Activated B cell treated with CpG ODN at 0.5 μM for 24 hours (primary cell): ENCODE data around the gene EEF1E1. TPM values are rescaled to one million over a fixed set of nuclear protein-coding genes. Genes with fewer than 3 reads are reported as not detected.
"Not testable (repeated sequence)": the region's sequence is repeated elsewhere in the genome, so short reads cannot be mapped to it uniquely, and the experiment has no call there.

Experiments used
- ATAC-seq: fragments of 200-7000 bp; cut with Tn5 transposase; one replicate; pipeline ENCODE4 v1.10.0; 2021; ENCODE audit warnings: low read depth, mild to moderate bottlenecking, moderate library complexity
- CTCF ChIA-PET: fragments of 350-600 bp; sonication (Branson Sonifier 250); formaldehyde crosslinking; loops from one replicate; lab custom pipeline; 2021; ENCODE audit warnings: antibody characterized with exemption; lab: Charles Lee
- POLR2A ChIA-PET: fragments of 350-600 bp; sonication (Branson Sonifier 250); formaldehyde crosslinking; loops from one replicate; lab custom pipeline; 2021; ENCODE audit warnings: antibody characterized with exemption; lab: Charles Lee
- DNase-seq: peaks from one replicate; pipeline ENCODE4 v3.0.0; 2022
- H3K27ac Mint-ChIP-seq: one replicate; pipeline ENCODE4 v1.8.0; 2020; ENCODE audit warnings: mixed read lengths
- H3K27me3 Mint-ChIP-seq: one replicate; pipeline ENCODE4 v1.8.0; 2021; ENCODE audit warnings: mixed read lengths
- H3K36me3 Mint-ChIP-seq: one replicate; pipeline ENCODE4 v1.8.0; 2021; ENCODE audit warnings: low read depth, mixed read lengths
- H3K4me1 Mint-ChIP-seq: one replicate; pipeline ENCODE4 v1.8.0; 2021; ENCODE audit warnings: mixed read lengths
- H3K4me3 Mint-ChIP-seq: one replicate; pipeline ENCODE4 v1.8.0; 2020; ENCODE audit warnings: mild to moderate bottlenecking, mixed read lengths
- H3K9me3 Mint-ChIP-seq: one replicate; pipeline ENCODE4 v1.8.0; 2020; ENCODE audit warnings: mixed read lengths
- CTCF ChIP-seq: fragments of 200-600 bp; IDR thresholded peaks from one replicate; pipeline ENCODE4 v1.8.0; 2022; ENCODE audit warnings: antibody characterized with exemption, mild to moderate bottlenecking
- intact Hi-C: fragments of 100-400 bp; cut with micrococcal nuclease; formaldehyde crosslinking; loops from one replicate; pipeline ENCODE4 v1.15.1; 2024
- total RNA-seq: library from RNA; stranded (reverse); gene quantifications from 2 replicates; pipeline ENCODE4 v1.2.3, GENCODE V29; 2022

EEF1E1 gene
- total RNA-seq, 1 donor from 2014 or later: 32.5 TPM

- Mint-ChIP-seq H3K4me1 (peaks cover 2% of the 10 kb centered on the region), H3K4me3 (no peak overlapping the region), H3K36me3 (peaks cover 66% of the 10 kb centered on the region), H3K27me3 (no peaks in the 10 kb centered on the region), H3K27ac (no peak overlapping the region), H3K9me3 (peaks cover 10% of the 10 kb centered on the region)
- ChIA-PET POLR2A (no interaction called here), CTCF (no interaction called here)
- ATAC-seq (no peak), DNase-seq (no peak)
- intact Hi-C loops: no loop called here
- no peak for TF ChIP-seq CTCF
These were observed 59.1 kb downstream of the EEF1E1 start for GRCh38 chr6:8043221-8043620.

- H3K4me3 Mint-ChIP-seq: no peak overlapping the region
- no peak for ATAC-seq
- peaks cover 65% of the 10 kb centered on the region for H3K36me3 Mint-ChIP-seq
- TF ChIP-seq CTCF: no peak
- H3K27me3 Mint-ChIP-seq: no peaks in the 10 kb centered on the region
- ChIA-PET POLR2A (interaction anchor here (0.6 kb wide), 1 partner anchor 60 kb away, joined by 5 read pairs; no protein-coding TSS in a partner anchor), CTCF (no interaction called here)
- intact Hi-C loops: no loop called here
- no peak for DNase-seq
- no peak overlapping the region for H3K27ac Mint-ChIP-seq
- H3K4me1 Mint-ChIP-seq: peaks cover 12% of the 10 kb centered on the region
- H3K9me3 Mint-ChIP-seq: peaks cover 10% of the 10 kb centered on the region
These were observed 60.3 kb downstream of the EEF1E1 start for GRCh38 chr6:8041913-8042583.

GRCh38 chr6:8034107-8034506 lies 68.2 kb downstream of the EEF1E1 start:
- ATAC-seq, DNase-seq, H3K27ac Mint-ChIP-seq, H3K4me3 Mint-ChIP-seq, H3K27me3 Mint-ChIP-seq, intact Hi-C loops, H3K9me3 Mint-ChIP-seq, POLR2A ChIA-PET, CTCF ChIA-PET: not testable (repeated sequence)
- H3K36me3 Mint-ChIP-seq: peaks cover 53% of the 10 kb centered on the region
- H3K4me1 Mint-ChIP-seq: peaks cover 51% of the 10 kb centered on the region

GRCh38 chr6:8030920-8031319 lies 71.4 kb downstream of the EEF1E1 start:
- Mint-ChIP-seq H3K4me1 (peaks cover 33% of the 10 kb centered on the region), H3K27ac (no peak overlapping the region), H3K36me3 (peaks cover 42% of the 10 kb centered on the region), H3K9me3 (no peaks in the 10 kb centered on the region), H3K27me3 (no peaks in the 10 kb centered on the region), H3K4me3 (no peak overlapping the region)
- POLR2A ChIA-PET: no interaction called here
- CTCF ChIA-PET: no interaction called here
- intact Hi-C loops: no loop called here
- DNase-seq: no peak
- no peak for ATAC-seq
- no peak for TF ChIP-seq CTCF

Other genes starting within 250 kb of the EEF1E1 start
- gene TXNDC5, start 191.8 kb downstream of the EEF1E1 start, total RNA-seq: 68.2 TPM in 2 replicates
- 13.8 and 16.8 TPM in 2 replicates for gene BLOC1S5, start 38.2 kb downstream of the EEF1E1 start, total RNA-seq